ENCODE measurements around the gene KRTAP10-10.
"Not testable (repeated sequence)": the region's sequence is repeated elsewhere in the genome, so short reads cannot be mapped to it uniquely, and the experiment has no call there.

The KRTAP10-10 gene

DNA sequence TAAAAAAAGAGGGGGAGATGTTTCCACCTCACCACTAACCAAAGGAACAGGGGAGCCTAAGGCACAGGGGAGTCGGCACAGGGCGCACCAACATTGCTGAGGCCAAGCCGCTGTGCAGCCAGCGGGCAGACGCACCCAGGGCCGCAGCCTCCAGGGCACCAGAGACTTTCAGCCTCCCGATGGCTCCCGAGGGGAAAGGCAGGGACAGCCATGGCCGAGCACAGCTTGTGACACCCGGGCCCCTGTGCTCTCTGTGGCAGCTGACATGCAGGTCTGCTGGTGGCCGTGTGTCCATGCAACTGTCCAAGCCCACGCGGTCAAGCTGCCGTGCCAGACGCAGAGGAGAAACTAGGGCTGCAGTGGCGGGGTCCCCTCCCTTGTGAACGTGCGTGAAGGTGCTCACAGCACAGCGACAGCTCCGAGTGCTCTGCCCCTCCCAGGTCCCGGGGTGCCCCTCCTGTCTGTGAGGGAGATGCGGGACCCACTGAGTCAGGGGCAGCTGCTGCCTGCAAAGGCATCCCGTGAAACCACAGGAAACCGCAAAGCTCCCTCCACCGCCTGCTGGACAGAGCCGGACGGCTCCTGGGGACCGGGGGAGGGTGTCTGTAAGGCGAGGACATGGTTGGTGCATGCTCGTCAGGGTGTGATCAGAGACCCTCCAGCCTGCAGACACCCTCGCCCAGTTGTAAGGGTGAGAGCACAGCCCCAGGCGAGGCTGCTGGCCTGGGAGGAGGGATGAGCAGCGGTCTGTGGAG, 11.6 kb downstream of the KRTAP10-10 start:
- Mint-ChIP-seq H3K4me3 (no peak overlapping the region), H3K36me3 (peaks cover 6% of the 10 kb centered on the region)
- ATAC-seq: no peak

DNA sequence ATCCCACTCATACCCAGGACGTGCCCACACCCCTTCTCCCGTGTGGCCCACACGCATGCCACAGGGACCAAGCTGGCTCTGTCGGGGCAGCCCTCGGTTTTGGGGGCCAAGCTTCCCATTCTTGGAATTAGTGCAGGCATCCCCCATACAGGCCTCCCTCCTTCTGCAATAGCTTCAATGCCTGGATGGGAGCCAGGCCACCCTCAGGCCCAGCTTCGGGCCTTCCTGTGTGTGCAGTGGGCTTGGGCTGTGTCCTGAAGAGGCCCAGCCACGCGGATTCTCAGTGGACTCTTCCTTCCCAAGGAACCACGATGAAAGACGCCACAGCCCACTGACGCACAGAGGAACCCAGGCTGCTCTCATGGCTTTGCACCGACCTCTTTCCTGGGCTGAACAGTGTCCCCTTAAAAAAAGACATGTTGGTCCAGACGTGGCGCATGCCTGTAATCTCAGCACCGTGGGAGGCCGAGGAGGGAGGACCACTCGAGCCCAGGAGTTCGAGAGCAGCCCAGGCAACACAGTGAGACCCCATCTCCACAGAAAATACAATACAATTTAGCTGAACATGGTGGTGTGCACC, 12.5 kb downstream of the KRTAP10-10 start:
- Mint-ChIP-seq H3K36me3 (no peaks in the 10 kb centered on the region), H3K27ac (peak overlapping the region; percentile 75), H3K4me3 (no peak overlapping the region), H3K9me3 (peaks cover 5% of the 10 kb centered on the region), H3K4me1 (peaks cover 30% of the 10 kb centered on the region)
- ATAC-seq (no peak), DNase-seq (ENCODE audit: low spot score in 2 of 2) (peak in 1 of 2 donors; percentile 40)

More for the DNA sequence above, 11.6 kb downstream of the KRTAP10-10 start:
- peaks cover 10% of the 10 kb centered on the region for H3K9me3 Mint-ChIP-seq
- no peak overlapping the region for H3K27ac Mint-ChIP-seq
- peak in 1 of 2 donors; percentile 36 for DNase-seq (ENCODE audit: low spot score in 2 of 2)
- peaks cover 21% of the 10 kb centered on the region for H3K4me1 Mint-ChIP-seq

DNA sequence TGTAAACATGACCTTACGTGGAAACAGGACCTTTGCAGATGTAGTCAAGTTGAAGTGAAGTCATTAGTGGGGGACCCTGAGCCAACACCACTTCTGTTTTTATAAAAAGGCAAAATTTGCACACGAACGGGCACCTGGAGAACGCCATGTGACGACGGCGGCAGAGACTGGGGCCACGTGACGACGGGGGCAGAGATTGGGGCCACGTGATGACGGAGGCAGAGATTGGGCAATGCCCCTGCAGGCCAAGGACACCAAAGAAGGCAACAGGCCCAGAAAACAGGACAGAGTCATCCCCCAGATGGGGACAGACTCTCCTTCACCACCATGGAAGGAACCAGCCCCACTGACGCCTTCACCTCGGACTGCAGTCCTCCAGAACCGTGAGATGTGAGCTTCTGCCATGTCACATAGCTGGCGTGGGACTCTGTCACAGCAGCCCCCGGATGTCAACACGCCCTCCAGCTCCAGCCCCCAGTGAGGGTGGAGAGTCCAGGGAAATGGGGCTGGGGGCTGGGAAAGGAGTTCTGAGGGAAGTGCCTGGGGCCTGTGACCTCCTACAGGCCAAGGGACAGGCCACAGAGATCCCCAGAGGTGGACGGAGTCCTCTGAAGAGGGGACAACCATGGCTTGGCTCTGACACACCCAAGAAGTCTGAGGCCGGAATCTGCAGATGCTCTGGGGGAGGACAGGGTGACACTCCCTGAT, 13.3 kb downstream of the KRTAP10-10 start:
- Mint-ChIP-seq H3K4me1 (peaks cover 38% of the 10 kb centered on the region), H3K36me3 (no peaks in the 10 kb centered on the region), H3K9me3 (no peaks in the 10 kb centered on the region), H3K27ac (peak overlapping the region; percentile 75), H3K4me3 (no peak overlapping the region)
- no peak for ATAC-seq
- peak in 1 of 2 donors; percentile 35 for DNase-seq (ENCODE audit: low spot score in 2 of 2)

DNA sequence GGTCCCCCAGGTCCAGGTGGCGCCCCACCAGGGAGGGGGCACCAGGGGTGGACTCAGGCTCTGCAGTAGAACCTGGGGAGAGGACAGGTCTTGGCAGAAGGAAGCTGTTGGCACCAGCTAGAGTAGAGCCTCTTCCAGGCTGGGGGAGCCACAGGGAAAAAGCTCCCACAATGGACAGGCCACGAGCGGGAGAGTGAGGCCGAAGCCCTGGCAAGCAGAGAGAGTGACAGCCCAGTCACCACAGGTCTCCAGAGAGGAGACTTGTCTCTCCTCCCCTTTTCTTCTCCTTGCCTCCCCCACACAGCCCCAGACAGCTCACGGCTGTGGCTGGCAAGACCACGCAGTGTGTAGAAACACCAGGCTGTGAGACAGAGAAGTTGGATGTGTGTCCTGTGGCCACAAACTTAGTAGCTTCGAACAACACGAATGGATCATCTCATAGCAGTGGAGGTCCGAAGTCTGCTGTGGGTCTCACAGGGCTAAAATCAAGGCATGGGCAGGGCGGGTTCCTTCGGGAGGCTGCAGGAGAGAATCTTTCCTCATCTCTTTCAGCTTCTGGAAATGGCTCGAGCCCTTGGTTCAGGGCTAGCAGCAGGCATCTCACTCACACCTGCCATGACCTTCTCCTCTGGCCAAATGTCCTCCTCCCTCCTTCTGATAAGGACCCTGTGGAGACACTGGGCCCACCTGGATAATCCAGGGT, 14.0 kb downstream of the KRTAP10-10 start:
- Mint-ChIP-seq H3K4me1 (peaks cover 44% of the 10 kb centered on the region), H3K36me3 (no peaks in the 10 kb centered on the region), H3K27ac (peak overlapping the region; percentile 75), H3K4me3 (no peak overlapping the region), H3K9me3 (peaks cover under 1% of the 10 kb centered on the region)
- ATAC-seq (peak; percentile 52), DNase-seq (ENCODE audit: low spot score in 2 of 2) (peak in 1 of 2 donors; percentile 40)

DNA sequence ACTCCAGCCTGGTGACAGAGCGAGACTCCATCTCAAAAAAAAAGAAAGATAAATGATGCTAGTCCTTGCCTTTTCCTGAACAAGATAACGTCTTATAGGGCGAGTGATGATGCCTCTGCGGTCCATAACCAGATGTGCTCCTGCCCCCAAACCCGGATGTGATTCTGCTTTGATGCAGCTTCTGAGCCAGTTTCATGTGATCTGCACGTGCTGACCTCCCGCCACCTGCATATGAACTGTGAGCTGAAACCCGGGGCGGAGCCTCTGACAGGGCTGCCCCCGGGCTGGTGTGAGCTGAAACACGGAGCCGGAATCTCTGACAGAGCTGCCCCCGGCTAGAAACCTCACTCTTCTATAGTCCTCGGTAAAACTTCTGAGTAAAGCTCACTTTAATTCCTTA, 16.0 kb downstream of the KRTAP10-10 start:
- DNase-seq (ENCODE audit: low spot score in 2 of 2): peak in 1 of 2 donors; percentile 29

DNA sequence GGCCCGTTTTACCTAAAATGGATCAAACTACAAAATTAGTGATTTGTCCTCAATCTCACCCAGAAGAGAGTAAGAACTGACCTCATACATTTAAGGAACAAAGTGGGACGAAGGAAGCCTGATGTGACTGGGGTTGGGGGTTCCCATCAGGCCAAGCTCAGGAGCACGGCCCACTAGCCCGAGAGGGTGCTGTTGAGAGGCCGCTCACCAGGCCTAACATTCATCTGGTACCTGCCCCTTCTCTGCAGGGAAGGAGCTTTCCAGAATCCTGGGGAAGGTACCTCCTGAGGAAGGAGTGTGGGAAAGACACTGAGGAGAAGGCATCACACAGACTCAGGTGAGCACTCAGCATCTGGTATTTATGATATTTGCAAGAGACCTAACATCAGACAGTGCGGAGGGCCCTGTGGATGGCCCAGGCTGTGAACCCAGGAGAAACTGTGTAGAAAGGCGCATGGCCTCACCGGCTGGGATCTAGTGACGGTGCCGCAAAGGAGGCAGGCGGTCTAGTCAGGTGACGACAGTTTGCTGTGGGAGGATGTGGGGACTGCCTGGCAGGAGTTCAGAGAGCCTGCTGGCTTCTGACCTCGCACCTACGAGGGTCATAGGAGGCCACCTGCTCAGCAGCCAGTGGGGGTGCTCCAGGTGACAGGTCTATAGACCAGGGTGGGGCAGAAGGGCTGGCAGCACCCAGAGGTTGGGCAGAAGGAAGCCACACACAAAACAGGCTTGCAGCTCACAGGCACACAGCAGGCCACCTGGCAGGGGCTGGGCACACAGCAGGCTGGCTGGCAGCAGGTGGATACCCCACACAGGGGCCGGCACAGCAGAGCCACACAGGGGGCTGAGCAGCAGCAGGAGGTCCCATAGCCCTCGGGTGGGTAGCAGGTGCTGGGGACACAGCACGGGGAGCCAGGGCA, 16.8 kb downstream of the KRTAP10-10 start:
- peaks cover 61% of the 10 kb centered on the region for H3K4me1 Mint-ChIP-seq
- ATAC-seq: peak; percentile 51
- DNase-seq (ENCODE audit: low spot score in 2 of 2): peak in 1 of 2 donors; percentile 49

More for the DNA sequence above, 16.0 kb downstream of the KRTAP10-10 start:
- Mint-ChIP-seq H3K36me3 (no peaks in the 10 kb centered on the region), H3K9me3 (peaks cover 11% of the 10 kb centered on the region), H3K4me1 (peaks cover 53% of the 10 kb centered on the region), H3K4me3 (no peak overlapping the region), H3K27ac (no peak overlapping the region)
- no peak for ATAC-seq

DNA sequence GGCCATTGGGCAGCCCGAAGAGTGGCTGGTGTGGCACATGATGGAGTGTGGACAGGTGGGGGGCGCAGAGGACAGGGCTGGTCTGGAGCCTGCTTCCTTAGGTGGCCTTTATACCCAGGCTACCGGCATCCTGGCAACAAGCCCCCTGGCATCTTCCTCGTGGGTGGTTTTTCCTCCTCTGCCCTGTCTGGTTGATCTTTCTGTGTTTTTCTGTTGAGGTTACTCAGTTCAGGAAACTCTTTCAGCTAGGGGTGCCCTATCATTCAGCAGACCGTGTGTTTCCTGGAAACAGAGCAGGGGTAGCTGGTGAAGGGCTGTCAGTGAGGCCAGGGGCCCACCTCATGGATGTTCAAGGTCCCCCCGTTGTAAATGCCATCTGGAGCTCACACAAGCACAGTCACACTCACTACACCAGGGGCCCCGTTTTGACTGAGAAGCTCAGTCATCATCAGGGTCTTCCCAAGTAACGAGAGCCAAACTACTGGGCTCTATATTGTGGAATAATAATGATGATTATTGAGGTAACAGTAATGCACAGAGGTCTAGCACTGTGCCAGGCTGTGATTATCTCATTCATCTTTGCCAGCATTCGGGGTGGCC, 17.5 kb downstream of the KRTAP10-10 start, which contains the start of gene KRTAP12-4:
Gene KRTAP12-4, minus strand, starts transcription at position 84 of the 600 bp plus-strand sequence. Its CDS starts 45 bp downstream, at position 39.
- peaks cover 11% of the 10 kb centered on the region for H3K9me3 Mint-ChIP-seq
- peaks cover 68% of the 10 kb centered on the region for H3K4me1 Mint-ChIP-seq
- no peak for DNase-seq (ENCODE audit: low spot score in 2 of 2)
- no peak for ATAC-seq
- peak within 1 kb of the TSS; percentile 19 for H3K4me3 Mint-ChIP-seq
- peak within 1 kb of the TSS; percentile 78 for H3K27ac Mint-ChIP-seq
- no peaks in the 10 kb centered on the region for H3K36me3 Mint-ChIP-seq

More for the DNA sequence above, 16.8 kb downstream of the KRTAP10-10 start:
- Mint-ChIP-seq H3K27ac (peak overlapping the region; percentile 78), H3K4me3 (peak overlapping the region; percentile 19), H3K9me3 (peaks cover 11% of the 10 kb centered on the region), H3K36me3 (no peaks in the 10 kb centered on the region)

DNA sequence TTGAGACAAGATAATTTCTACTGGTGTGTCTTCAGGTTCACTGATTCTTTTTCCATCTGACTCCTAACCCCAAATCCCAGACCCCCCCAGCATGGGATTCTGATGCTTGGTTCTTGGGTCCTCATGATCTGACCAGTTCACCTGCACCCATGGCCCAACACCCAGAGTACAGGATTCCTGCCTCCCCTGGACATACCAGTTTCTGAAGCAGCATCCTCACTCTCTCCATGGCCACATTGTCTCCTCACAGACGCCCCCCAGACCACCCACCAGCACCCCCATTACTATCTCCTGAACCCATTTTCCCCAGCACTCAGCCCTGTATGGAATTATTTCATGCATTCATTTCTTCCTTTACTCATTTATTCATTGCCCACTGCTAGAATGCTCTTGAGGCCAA, 19.7 kb downstream of the KRTAP10-10 start:
- H3K9me3 Mint-ChIP-seq: peaks cover 11% of the 10 kb centered on the region
- peaks cover 65% of the 10 kb centered on the region for H3K4me1 Mint-ChIP-seq

DNA sequence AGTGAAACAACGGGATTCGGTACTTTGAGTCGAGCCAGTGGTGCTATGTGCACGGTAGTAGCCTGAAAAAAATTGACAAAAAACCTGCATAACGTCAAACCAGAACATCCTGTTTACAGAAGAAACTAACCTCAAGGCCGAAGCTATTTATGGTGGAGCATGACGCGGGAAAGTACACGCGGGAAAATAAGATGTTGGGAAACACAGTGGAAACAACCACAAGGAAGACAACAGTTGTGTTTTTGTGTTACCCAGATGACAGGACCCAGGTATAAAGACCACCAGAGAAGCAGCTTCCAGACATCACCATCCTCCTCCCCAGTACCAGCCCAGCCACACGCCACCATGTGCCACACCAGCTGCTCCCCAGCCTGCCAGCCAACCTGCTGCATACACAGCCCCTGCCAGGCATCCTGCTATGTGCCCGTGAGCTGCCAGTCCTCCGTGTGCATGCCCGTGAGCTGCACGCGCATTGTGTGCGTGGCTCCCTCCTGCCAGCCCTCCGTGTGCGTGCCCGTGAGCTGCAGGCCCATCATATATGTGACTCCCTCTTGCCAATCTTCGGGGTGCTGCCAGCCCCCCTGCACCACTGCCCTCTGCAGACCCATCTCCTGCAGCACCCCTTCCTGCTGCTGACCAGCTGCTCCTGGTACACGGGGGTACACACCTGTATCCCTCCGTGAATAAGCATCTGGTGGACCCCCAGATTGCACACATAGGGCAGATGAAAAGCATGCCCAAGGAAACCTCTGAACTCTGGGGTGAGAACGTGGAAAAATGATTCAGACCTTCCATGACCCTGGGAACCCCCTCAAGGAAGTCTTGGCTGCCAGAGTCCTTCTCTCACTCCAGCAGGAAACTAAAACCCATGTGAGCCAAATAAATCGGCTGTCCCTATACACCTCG, 20.7 kb downstream of the KRTAP10-10 start, which contains the start of gene KRTAP12-3:
Gene KRTAP12-3, plus strand, starts transcription at position 298 of the 906 bp plus-strand sequence. Its CDS starts 48 bp downstream, at position 346.
- H3K27ac Mint-ChIP-seq: peak within 1 kb of the TSS; percentile 90
- no peaks in the 10 kb centered on the region for H3K36me3 Mint-ChIP-seq
- ATAC-seq: peak; percentile 72
- H3K4me3 Mint-ChIP-seq: peak within 1 kb of the TSS; percentile 70
- DNase-seq (ENCODE audit: low spot score in 2 of 2): peak in 1 of 2 donors; percentile 66
- peaks cover 65% of the 10 kb centered on the region for H3K4me1 Mint-ChIP-seq
- peaks cover 13% of the 10 kb centered on the region for H3K9me3 Mint-ChIP-seq

More for the DNA sequence above, 19.7 kb downstream of the KRTAP10-10 start:
- H3K36me3 Mint-ChIP-seq: no peaks in the 10 kb centered on the region
- peak overlapping the region; percentile 70 for H3K4me3 Mint-ChIP-seq
- peak overlapping the region; percentile 90 for H3K27ac Mint-ChIP-seq
- no peak for ATAC-seq
- DNase-seq (ENCODE audit: low spot score in 2 of 2): no peak

DNA sequence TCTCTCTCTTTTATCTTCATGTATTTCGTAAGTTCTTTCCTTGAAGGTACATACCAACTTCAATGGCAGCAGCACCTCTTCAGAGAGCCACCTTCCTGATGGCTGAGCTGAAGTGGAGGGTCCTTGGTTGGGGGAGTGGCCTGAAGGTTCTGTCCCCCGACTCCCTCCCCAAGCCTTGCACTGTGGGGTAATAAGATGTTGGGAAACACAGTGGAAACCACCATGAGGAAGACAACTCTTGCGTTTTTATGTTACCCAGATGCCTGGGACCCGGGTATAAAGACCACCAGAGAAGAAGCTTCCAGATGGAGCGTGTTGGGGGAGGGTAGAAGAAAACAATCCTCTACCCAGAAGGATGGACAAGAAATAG, 21.4 kb downstream of the KRTAP10-10 start:
- Mint-ChIP-seq H3K9me3 (peaks cover 16% of the 10 kb centered on the region), H3K27ac (peak overlapping the region; percentile 90), H3K4me1 (peaks cover 63% of the 10 kb centered on the region), H3K4me3 (peak overlapping the region; percentile 70), H3K36me3 (no peaks in the 10 kb centered on the region)
- peak in 1 of 2 donors; percentile 53 for DNase-seq (ENCODE audit: low spot score in 2 of 2)
- no peak for ATAC-seq

DNA sequence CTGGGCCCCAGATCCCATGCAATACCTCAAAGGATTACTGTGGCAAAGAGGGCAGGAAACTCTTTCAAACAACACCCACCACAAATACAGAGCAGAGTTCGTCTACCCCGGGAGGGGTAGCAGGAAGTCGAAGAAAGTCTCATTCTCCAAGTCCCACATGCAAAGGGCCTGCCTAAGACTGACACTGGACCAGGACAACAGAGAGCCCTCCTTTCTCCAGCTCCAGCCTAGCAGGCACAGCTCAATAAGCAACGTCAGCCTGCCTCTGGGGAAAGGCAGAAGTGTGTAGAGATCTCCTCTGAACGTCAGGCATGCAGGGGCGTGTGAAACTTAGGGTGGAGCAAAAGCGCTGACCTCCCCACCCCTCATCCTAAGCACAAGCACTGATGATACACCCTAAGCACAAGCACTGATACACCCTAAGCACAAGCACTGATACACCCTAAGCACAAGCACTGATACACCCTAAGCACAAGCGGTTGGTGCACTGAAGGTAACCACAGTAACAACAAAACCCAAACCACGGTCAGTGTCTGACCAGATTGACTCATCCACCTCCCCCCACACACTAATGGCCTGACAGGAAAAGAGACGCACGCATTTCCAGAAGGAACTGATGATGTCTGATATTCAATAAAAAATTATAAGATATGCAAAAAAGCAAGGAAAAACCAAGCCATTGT, 21.9 kb downstream of the KRTAP10-10 start:
- peaks cover 16% of the 10 kb centered on the region for H3K9me3 Mint-ChIP-seq
- DNase-seq (ENCODE audit: low spot score in 2 of 2) (peak in 1 of 2 donors; percentile 51), ATAC-seq (peak; percentile 68)
- peak overlapping the region; percentile 90 for H3K27ac Mint-ChIP-seq
- H3K36me3 Mint-ChIP-seq: no peaks in the 10 kb centered on the region
- H3K4me1 Mint-ChIP-seq: peaks cover 58% of the 10 kb centered on the region
- H3K4me3 Mint-ChIP-seq: peak overlapping the region; percentile 70

DNA sequence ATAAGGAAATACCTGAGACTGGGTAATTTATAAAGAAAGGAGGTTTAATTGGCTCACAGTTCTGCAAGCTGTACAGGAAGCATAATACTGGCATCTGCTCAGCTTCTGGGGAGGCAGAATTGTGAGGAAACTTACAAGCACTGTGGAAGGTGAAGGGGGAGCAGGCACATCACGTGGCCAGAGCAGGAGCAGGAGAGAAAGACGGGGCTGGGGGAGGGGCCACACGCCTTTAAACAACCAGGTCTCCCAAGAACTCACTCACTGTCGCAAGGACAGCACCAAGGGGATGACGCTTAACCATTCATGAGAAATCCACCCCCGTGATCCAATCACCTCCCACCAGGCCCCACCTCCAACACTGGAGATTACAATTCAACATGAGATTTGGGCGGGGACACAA, 24.4 kb downstream of the KRTAP10-10 start:
- H3K4me3 Mint-ChIP-seq: not testable (repeated sequence)

More for the DNA sequence above, 24.4 kb downstream of the KRTAP10-10 start:
- Mint-ChIP-seq H3K9me3 (peaks cover 10% of the 10 kb centered on the region), H3K4me1 (peaks cover 34% of the 10 kb centered on the region)
- H3K27ac Mint-ChIP-seq, ATAC-seq, H3K36me3 Mint-ChIP-seq: not testable (repeated sequence)
- DNase-seq (ENCODE audit: low spot score in 2 of 2): peak in 1 of 2 donors; percentile 10
